Activated CD4-positive, alpha-beta T cell treated with anti-CD3 and anti-CD28 coated beads, Interleukin-2, amount 10 ng/mL, durations not matched to agents 7 days and 5 days (primary cell): ENCODE measurements around the gene MACO1. TPM values are rescaled to one million over a fixed set of nuclear protein-coding genes. Genes with fewer than 3 reads are reported as not detected.
"Not testable (repeated sequence)": the region's sequence is repeated elsewhere in the genome, so short reads cannot be mapped to it uniquely, and the experiment has no call there.

ENCODE experiments used
- CTCF ChIA-PET: fragments of 350-600 bp; sonication (Branson Sonifier 250); formaldehyde crosslinking; loops from one replicate; lab custom pipeline; 2021; ENCODE audit warnings: antibody characterized with exemption; lab: Charles Lee
- POLR2A ChIA-PET: fragments of 350-600 bp; sonication (Branson Sonifier 250); formaldehyde crosslinking; loops from one replicate; lab custom pipeline; 2021; ENCODE audit warnings: antibody characterized with exemption; lab: Charles Lee
- DNase-seq: peaks from one replicate; pipeline ENCODE4 v3.0.0-alpha.2; 2020
- H3K27ac Mint-ChIP-seq: one replicate; pipeline ENCODE4 v1.8.0; 2021; ENCODE audit warnings: mild to moderate bottlenecking, moderate library complexity, mixed read lengths
- H3K27me3 Mint-ChIP-seq: one replicate; pipeline ENCODE4 v1.8.0; 2021; ENCODE audit warnings: mixed read lengths
- H3K36me3 Mint-ChIP-seq: one replicate; pipeline ENCODE4 v1.8.0; 2021; ENCODE audit warnings: low read depth, mixed read lengths
- H3K4me1 Mint-ChIP-seq: one replicate; pipeline ENCODE4 v1.8.0; 2021; ENCODE audit warnings: mixed read lengths
- H3K4me3 Mint-ChIP-seq: one replicate; pipeline ENCODE4 v1.8.0; 2021; ENCODE audit warnings: mild to moderate bottlenecking, moderate library complexity, mixed read lengths
- H3K9me3 Mint-ChIP-seq: one replicate; pipeline ENCODE4 v1.8.0; 2021; ENCODE audit warnings: mixed read lengths
- total RNA-seq, 2 experiments: library from RNA; stranded (reverse); gene quantifications; one replicate each; pipeline ENCODE4 v1.2.3, GENCODE V29; 2021

The MACO1 gene, protein sequence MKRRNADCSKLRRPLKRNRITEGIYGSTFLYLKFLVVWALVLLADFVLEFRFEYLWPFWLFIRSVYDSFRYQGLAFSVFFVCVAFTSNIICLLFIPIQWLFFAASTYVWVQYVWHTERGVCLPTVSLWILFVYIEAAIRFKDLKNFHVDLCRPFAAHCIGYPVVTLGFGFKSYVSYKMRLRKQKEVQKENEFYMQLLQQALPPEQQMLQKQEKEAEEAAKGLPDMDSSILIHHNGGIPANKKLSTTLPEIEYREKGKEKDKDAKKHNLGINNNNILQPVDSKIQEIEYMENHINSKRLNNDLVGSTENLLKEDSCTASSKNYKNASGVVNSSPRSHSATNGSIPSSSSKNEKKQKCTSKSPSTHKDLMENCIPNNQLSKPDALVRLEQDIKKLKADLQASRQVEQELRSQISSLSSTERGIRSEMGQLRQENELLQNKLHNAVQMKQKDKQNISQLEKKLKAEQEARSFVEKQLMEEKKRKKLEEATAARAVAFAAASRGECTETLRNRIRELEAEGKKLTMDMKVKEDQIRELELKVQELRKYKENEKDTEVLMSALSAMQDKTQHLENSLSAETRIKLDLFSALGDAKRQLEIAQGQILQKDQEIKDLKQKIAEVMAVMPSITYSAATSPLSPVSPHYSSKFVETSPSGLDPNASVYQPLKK
- total RNA-seq, result 10 to 100 TPM; 18.8 to 24.9 TPM

DNA sequence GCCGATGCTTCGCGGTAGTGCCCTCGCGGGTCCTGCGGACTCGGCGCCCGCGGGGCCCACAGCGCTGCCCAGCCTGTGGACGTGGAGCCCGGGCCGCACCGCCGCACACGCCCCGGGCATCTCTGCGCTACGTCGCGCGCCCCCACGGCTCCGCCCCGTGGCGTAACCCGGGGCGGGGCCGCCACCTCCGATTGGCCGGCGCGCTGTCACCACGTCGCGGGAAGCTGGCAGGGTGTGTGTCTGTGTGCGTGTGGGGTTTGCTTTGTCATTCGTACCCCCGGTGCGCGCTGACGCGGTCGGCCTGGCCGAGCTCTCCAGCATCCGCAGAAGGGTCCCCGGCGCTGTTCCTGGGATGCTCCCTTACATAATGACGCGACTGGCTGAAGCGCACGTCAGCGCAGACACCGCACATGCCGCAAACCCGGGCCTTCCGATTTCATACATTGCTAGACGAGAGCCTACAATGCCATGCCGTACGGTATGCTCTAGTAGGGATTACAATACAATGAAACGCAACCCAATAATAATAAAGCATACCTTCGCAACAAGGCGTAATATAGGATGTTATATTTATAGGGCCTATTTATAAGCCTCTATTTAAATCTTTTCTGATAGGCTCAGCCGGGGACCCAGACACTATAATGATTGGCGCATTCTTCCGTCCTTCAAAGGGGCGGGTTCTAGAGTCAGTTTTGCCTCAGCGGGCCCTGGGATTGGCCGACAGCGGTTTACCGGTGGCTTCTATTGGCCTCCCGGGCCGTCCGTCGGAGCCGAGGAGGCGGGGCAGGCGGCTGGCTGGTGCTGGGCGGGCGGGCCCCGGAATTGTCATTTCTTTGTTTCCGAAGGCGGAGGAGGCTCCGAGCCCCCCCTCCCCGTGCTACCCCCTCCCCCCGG is at the start of gene MACO1:
TSS of gene MACO1 (plus strand) at position 825 of the 894 bp plus-strand sequence. CDS start 202 bp downstream, outside the sequence.
- DNase-seq, result peak; percentile 97
- peak within 1 kb of the TSS; percentile 99 for H3K27ac Mint-ChIP-seq
- H3K4me1 Mint-ChIP-seq, result peaks cover 48% of the 10 kb centered on the region
- no peaks in the 10 kb centered on the region for H3K9me3 Mint-ChIP-seq
- peaks cover 4% of the 10 kb centered on the region for H3K36me3 Mint-ChIP-seq
- CTCF ChIA-PET, result interaction anchor here (1.0 to 2.7 kb wide), 3 partner anchors 13 to 56 kb away, joined by 3 to 8 read pairs (median 3); no protein-coding TSS in a partner anchor
- POLR2A ChIA-PET, result interaction anchor here (0.7 kb wide), 1 partner anchor 395 kb away, joined by 3 read pairs; no protein-coding TSS in a partner anchor
- H3K4me3 Mint-ChIP-seq, result peak within 1 kb of the TSS; percentile 95
- H3K27me3 Mint-ChIP-seq, result no peaks in the 10 kb centered on the region

DNA sequence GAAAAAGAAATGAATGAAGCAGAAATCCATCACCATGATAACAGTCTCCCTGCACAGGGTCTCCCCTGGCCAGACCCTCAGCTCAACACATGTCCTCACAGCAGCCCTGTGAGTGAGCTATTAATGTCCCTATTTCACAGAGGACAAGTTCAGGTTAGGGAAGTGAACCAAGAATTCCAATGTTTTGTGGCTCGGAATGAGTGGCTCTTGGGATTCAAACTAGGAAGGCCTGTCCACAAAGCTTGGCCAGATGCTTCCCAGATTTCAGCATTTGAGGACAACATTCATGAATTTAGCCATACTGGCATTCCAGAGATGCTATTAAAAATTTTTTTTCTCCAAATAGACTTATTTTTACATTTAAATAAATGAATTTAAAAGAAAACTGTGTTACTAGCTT is 48.2 kb upstream of the MACO1 start:
- H3K9me3 Mint-ChIP-seq, DNase-seq, H3K27me3 Mint-ChIP-seq, CTCF ChIA-PET, H3K36me3 Mint-ChIP-seq, H3K27ac Mint-ChIP-seq, H3K4me3 Mint-ChIP-seq, H3K4me1 Mint-ChIP-seq, POLR2A ChIA-PET: not testable (repeated sequence)

DNA sequence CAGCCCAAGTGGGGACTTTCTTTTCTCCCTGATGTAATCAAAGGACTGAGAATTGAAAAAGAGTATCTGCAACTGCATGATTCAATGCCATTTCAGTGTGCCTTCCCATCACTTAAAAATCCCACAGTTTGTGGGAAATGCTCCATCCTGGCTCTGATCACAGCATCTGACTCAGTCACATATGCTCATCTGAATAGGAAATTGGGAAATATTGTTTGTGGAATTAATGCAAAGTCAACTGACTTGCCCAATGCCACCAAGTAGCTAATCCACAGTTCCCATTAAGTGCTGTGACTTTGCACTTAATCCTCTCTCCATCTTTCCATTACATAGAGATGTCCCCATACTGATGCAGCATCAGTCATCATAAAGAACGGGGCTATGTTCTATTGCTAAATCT is 47.6 kb upstream of the MACO1 start:
- CTCF ChIA-PET, DNase-seq, H3K27me3 Mint-ChIP-seq, H3K4me3 Mint-ChIP-seq, H3K36me3 Mint-ChIP-seq, H3K4me1 Mint-ChIP-seq, H3K9me3 Mint-ChIP-seq, POLR2A ChIA-PET, H3K27ac Mint-ChIP-seq: not testable (repeated sequence)

- H3K4me3 Mint-ChIP-seq, H3K4me1 Mint-ChIP-seq, H3K36me3 Mint-ChIP-seq, CTCF ChIA-PET, H3K27ac Mint-ChIP-seq, POLR2A ChIA-PET, H3K9me3 Mint-ChIP-seq, DNase-seq: not testable (repeated sequence)
- H3K27me3 Mint-ChIP-seq, result peaks cover 10% of the 10 kb centered on the region
Observed at GRCh38 chr1:25383875-25384274, 46.8 kb upstream of the MACO1 start.

DNA sequence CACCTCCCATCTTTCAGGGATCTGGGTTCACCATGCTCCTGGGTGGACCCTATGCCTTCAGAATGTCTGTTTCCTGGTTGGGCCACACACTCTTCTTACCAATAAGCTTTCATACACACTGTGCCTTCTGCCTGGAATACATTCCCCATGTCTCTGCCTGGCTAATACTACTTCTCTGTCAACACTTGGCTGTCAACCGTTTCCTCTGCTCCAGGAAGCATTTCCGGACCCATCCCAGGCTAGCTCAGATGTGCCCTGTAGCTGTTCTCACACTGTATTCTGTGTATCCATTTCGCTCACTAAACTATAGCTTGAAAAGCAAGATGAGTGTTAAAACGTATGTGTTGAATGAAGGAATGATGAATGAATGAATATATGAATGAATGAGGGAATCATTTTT is 43.6 kb upstream of the MACO1 start:
- H3K4me1 Mint-ChIP-seq, POLR2A ChIA-PET, H3K9me3 Mint-ChIP-seq, DNase-seq, H3K27me3 Mint-ChIP-seq, H3K36me3 Mint-ChIP-seq, H3K27ac Mint-ChIP-seq, H3K4me3 Mint-ChIP-seq: not testable (repeated sequence)
- CTCF ChIA-PET, result interaction anchor here (0.9 kb wide), 1 partner anchor 508 kb away, joined by 5 read pairs; no protein-coding TSS in a partner anchor

DNA sequence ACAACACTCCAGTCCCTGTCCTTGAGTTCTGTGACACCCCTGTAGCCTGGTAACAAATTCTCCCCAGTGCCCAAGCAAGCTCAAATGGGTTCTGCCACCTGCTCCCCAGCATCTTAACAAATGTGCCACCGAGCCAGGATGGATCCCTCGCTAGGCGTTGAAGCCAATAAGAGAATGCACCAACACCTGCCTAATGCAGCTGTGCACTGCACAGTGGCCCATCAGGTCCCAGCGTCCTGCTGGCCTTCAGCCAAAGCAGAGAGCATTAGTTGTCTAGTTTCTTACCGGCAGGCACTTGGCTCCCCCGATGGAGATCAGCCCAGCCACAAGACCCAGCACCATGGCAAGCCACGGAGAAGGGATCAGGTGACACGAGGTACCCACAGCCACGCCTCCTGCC is 42.0 kb upstream of the MACO1 start:
- H3K9me3 Mint-ChIP-seq, H3K27ac Mint-ChIP-seq, H3K4me1 Mint-ChIP-seq, H3K27me3 Mint-ChIP-seq, DNase-seq, H3K4me3 Mint-ChIP-seq, CTCF ChIA-PET, POLR2A ChIA-PET, H3K36me3 Mint-ChIP-seq: not testable (repeated sequence)

GRCh38 chr1:25389721-25390120 is 41.0 kb upstream of the MACO1 start:
- CTCF ChIA-PET, H3K4me3 Mint-ChIP-seq: not testable (repeated sequence)
- POLR2A ChIA-PET, result interaction anchor here (0.6 kb wide), 1 partner anchor 521 kb away, joined by 4 read pairs; no protein-coding TSS in a partner anchor

GRCh38 chr1:25392841-25393240 is 37.9 kb upstream of the MACO1 start:
- ChIA-PET CTCF (no interaction called here), POLR2A (no interaction called here)
- DNase-seq, result no peak
- peaks cover 10% of the 10 kb centered on the region for H3K27me3 Mint-ChIP-seq
- H3K4me1 Mint-ChIP-seq, result no peaks in the 10 kb centered on the region
- H3K4me3 Mint-ChIP-seq, result no peak overlapping the region
- no peak overlapping the region for H3K27ac Mint-ChIP-seq
- no peaks in the 10 kb centered on the region for H3K36me3 Mint-ChIP-seq
- H3K9me3 Mint-ChIP-seq, result no peaks in the 10 kb centered on the region

More at GRCh38 chr1:25389721-25390120, 41.0 kb upstream of the MACO1 start:
- not testable (repeated sequence) for H3K9me3 Mint-ChIP-seq, H3K27me3 Mint-ChIP-seq, DNase-seq, H3K36me3 Mint-ChIP-seq, H3K4me1 Mint-ChIP-seq, H3K27ac Mint-ChIP-seq

- H3K36me3 Mint-ChIP-seq, H3K27ac Mint-ChIP-seq, H3K9me3 Mint-ChIP-seq, CTCF ChIA-PET, POLR2A ChIA-PET, H3K4me1 Mint-ChIP-seq, DNase-seq, H3K4me3 Mint-ChIP-seq: not testable (repeated sequence)
- H3K27me3 Mint-ChIP-seq, result peaks cover 19% of the 10 kb centered on the region
Observed at GRCh38 chr1:25397549-25397948, 33.1 kb upstream of the MACO1 start.

- CTCF ChIA-PET, H3K36me3 Mint-ChIP-seq, H3K4me3 Mint-ChIP-seq, H3K27ac Mint-ChIP-seq, POLR2A ChIA-PET, DNase-seq, H3K4me1 Mint-ChIP-seq, H3K9me3 Mint-ChIP-seq: not testable (repeated sequence)
- peaks cover 19% of the 10 kb centered on the region for H3K27me3 Mint-ChIP-seq
Observed at GRCh38 chr1:25398079-25398478, 32.6 kb upstream of the MACO1 start.

DNA sequence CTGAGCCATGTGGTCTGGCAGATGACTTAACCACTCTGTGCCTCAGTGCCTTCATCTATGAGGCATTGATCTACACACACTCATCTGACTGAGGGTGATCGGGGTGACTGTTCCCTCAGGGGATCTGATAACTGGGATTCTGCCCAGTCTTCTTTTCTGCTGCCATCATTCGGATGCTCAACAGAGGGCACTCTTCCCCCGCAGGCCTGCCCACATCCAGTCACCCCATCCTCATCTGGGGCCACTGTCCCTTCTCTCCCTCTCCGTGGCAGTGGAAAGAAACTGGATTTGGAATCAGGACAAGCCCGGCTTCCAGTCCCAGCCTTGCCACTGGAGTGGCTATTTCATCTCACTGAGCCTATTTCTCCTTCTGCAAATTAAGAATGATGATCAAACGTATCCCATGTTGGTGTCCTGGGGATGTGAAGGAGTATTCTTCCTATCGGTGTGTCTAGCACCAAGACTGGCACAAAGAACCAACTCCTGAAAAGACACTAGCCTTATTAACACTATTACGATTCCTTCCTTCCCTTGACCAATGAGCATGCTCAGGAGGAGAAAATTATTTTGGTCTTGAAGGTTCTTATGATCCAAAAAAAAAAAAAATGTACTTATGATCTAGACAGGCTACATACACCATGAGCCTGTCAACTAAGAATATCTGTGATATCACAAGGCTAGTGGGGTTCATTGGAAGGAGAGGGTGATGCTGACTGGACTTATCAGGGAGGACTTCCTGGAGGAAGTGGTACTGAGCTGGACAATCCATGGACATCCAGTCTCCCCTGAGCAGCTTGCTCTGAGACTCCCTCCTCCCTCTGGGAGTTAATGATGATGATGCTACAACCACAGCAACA is 27.5 kb upstream of the MACO1 start:
- H3K9me3 Mint-ChIP-seq, H3K36me3 Mint-ChIP-seq, H3K4me1 Mint-ChIP-seq, POLR2A ChIA-PET, H3K27ac Mint-ChIP-seq, H3K4me3 Mint-ChIP-seq, CTCF ChIA-PET: not testable (repeated sequence)
- peak; percentile 30 for DNase-seq
- H3K27me3 Mint-ChIP-seq, result peaks cover 13% of the 10 kb centered on the region

- CTCF ChIA-PET, result interaction anchor here (0.6 kb wide), 1 partner anchor 400 kb away, joined by 3 read pairs; no protein-coding TSS in a partner anchor
- H3K9me3 Mint-ChIP-seq, H3K27me3 Mint-ChIP-seq, POLR2A ChIA-PET, H3K4me3 Mint-ChIP-seq, DNase-seq, H3K4me1 Mint-ChIP-seq, H3K27ac Mint-ChIP-seq, H3K36me3 Mint-ChIP-seq: not testable (repeated sequence)
Observed at GRCh38 chr1:25405731-25406305, 24.9 kb upstream of the MACO1 start.
